ENCODE data around the gene ATG14. TPM values are rescaled to one million over a fixed set of nuclear protein-coding genes. Genes with fewer than 3 reads are reported as not detected.
"Not testable (repeated sequence)": the region's sequence is repeated elsewhere in the genome, so short reads cannot be mapped to it uniquely, and the experiment has no call there.

Gene ATG14
- 7.9 TPM for polyA plus RNA-seq (2013, experiment 1 of 2; ENCODE audit: insufficient read length)
- 9.2 TPM for polyA plus RNA-seq (2013, experiment 2 of 2; ENCODE audit: insufficient read length)

- peak; percentile 87 for DNase-seq
These were observed at the start of gene ATG14 for GRCh38 chr14:55411426-55412389. ATG14 (minus strand) TSS chr14:55411830; CDS start chr14:55411822, 8 bp downstream.

- DNase-seq, result peak; percentile 44
These were observed 47.3 kb upstream of the ATG14 start for GRCh38 chr14:55458800-55459515.

- DNase-seq, result no peak
These were observed 45.9 kb upstream of the ATG14 start for GRCh38 chr14:55457496-55457895.

GRCh38 chr14:55456411-55456810, 44.8 kb upstream of the ATG14 start:
- not testable (repeated sequence) for DNase-seq

GRCh38 chr14:55454264-55455002, 42.8 kb upstream of the ATG14 start:
- peak; percentile 54 for DNase-seq

GRCh38 chr14:55451950-55452349, 40.3 kb upstream of the ATG14 start:
- DNase-seq, result no peak

- DNase-seq, result no peak
These were observed 39.8 kb upstream of the ATG14 start for GRCh38 chr14:55451398-55451797.

GRCh38 chr14:55450987-55451386, 39.4 kb upstream of the ATG14 start:
- no peak for DNase-seq

- DNase-seq, result no peak
These were observed 38.9 kb upstream of the ATG14 start for GRCh38 chr14:55450539-55450938.

- DNase-seq, result no peak
These were observed 38.5 kb upstream of the ATG14 start for GRCh38 chr14:55450124-55450523.

- DNase-seq, result no peak
These were observed 37.5 kb upstream of the ATG14 start for GRCh38 chr14:55449116-55449515.

GRCh38 chr14:55448141-55448614, 36.5 kb upstream of the ATG14 start:
- DNase-seq, result peak; percentile 95

- peak; percentile 72 for DNase-seq
These were observed 35.2 kb upstream of the ATG14 start for GRCh38 chr14:55446833-55447232.

GRCh38 chr14:55446127-55446736, 34.6 kb upstream of the ATG14 start:
- peak; percentile 74 for DNase-seq

GRCh38 chr14:55441286-55441685, 29.7 kb upstream of the ATG14 start:
- no peak for DNase-seq

- DNase-seq, result no peak
These were observed 28.8 kb upstream of the ATG14 start, which contains the start of gene TBPL2 for GRCh38 chr14:55440385-55440784. TBPL2 (minus strand) TSS chr14:55440616; CDS start chr14:55440449, 167 bp downstream.

- DNase-seq, result peak; percentile 52
These were observed 26.5 kb upstream of the ATG14 start for GRCh38 chr14:55438066-55438683.

- no peak for DNase-seq
These were observed 25.3 kb upstream of the ATG14 start for GRCh38 chr14:55436931-55437330.

- no peak for DNase-seq
These were observed 24.9 kb upstream of the ATG14 start for GRCh38 chr14:55436519-55436918.

- no peak for DNase-seq
These were observed 23.2 kb upstream of the ATG14 start for GRCh38 chr14:55434805-55435174.
